HEK293T (cell line): ENCODE results near the gene POP5.
"Not testable (repeated sequence)": the region's sequence is repeated elsewhere in the genome, so short reads cannot be mapped to it uniquely, and the experiment has no call there.

Source experiments
- ARNT ChIP-seq: fragments of 450-650 bp; IDR thresholded peaks from 2 replicates; pipeline ENCODE4 v1.6.1; 2017; ENCODE audit warnings: mild to moderate bottlenecking
- BHLHE40 ChIP-seq: fragments of 450-650 bp; IDR thresholded peaks from 2 replicates; pipeline ENCODE4 v1.6.1; 2016; ENCODE audit warnings: mild to moderate bottlenecking, moderate library complexity, borderline replicate concordance
- CTBP1 ChIP-seq: fragments of 450-650 bp; IDR thresholded peaks from 2 replicates; pipeline ENCODE4 v1.6.1; 2016; ENCODE audit warnings: borderline replicate concordance
- FOXK2 ChIP-seq: fragments of 450-650 bp; IDR thresholded peaks from 2 replicates; pipeline ENCODE4 v1.6.1; 2016; ENCODE audit warnings: mild to moderate bottlenecking
- FOXM1 ChIP-seq: fragments of 450-650 bp; IDR thresholded peaks from 2 replicates; pipeline ENCODE4 v1.6.1; 2017; ENCODE audit warnings: mild to moderate bottlenecking, borderline replicate concordance
- HDGF ChIP-seq: fragments of 450-650 bp; IDR thresholded peaks from 2 replicates; pipeline ENCODE4 v1.6.1; 2017; ENCODE audit warnings: antibody characterized with exemption, borderline replicate concordance
- L3MBTL2 ChIP-seq: fragments of 450-650 bp; conservative IDR thresholded peaks from 2 replicates; pipeline ENCODE4 v1.6.1; 2016; ENCODE audit warnings: mild to moderate bottlenecking
- LEF1 ChIP-seq: fragments of 450-650 bp; IDR thresholded peaks from 2 replicates; pipeline ENCODE4 v1.6.1; 2017; ENCODE audit warnings: mild to moderate bottlenecking, borderline replicate concordance
- PKNOX1 ChIP-seq: fragments of 450-650 bp; IDR thresholded peaks from 2 replicates; pipeline ENCODE4 v1.6.1; 2016
- SP1 ChIP-seq: fragments of 450-650 bp; IDR thresholded peaks from 2 replicates; pipeline ENCODE4 v1.6.1; 2017
- SUZ12 ChIP-seq: fragments of 450-650 bp; IDR thresholded peaks from 2 replicates; pipeline ENCODE4 v1.6.1; 2016; ENCODE audit warnings: mild to moderate bottlenecking
- TARDBP ChIP-seq: fragments of 450-650 bp; IDR thresholded peaks from 2 replicates; pipeline ENCODE4 v1.6.1; 2016

GRCh38 chr12:120611534-120611933, 30.3 kb upstream of the POP5 start:
- not testable (repeated sequence) for TF ChIP-seq FOXM1, SP1, TARDBP, LEF1, FOXK2, PKNOX1, HDGF, BHLHE40, CTBP1, L3MBTL2, ARNT, SUZ12
